ENCODE data around the gene MC1R.

DNA sequence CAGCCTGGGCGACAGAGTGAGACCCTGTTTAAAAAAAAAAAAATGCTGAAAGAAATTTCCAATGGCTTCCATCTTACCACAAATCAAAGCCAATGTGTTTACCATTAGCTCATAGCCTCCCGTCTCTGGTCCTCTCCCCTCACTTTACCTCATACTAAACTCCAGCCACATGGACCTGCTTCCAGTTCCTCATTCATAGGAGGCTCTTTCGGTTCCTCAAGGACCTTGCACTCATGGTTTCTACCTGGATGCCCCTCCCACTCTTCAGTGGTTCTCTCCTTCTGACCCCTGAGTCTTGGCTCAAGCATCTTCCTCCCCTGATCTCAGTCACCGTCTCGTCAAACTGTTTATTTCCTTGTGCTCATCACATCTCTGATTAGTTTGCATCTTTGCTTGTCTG is 26.1 kb downstream of the MC1R start:
- TF ChIP-seq, protein P1, sequence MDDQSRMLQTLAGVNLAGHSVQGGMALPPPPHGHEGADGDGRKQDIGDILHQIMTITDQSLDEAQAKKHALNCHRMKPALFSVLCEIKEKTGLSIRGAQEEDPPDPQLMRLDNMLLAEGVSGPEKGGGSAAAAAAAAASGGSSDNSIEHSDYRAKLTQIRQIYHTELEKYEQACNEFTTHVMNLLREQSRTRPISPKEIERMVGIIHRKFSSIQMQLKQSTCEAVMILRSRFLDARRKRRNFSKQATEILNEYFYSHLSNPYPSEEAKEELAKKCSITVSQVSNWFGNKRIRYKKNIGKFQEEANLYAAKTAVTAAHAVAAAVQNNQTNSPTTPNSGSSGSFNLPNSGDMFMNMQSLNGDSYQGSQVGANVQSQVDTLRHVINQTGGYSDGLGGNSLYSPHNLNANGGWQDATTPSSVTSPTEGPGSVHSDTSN (IDR thresholded peaks at IDR 0.05) = no peak
- TF ChIP-seq, protein P2, sequence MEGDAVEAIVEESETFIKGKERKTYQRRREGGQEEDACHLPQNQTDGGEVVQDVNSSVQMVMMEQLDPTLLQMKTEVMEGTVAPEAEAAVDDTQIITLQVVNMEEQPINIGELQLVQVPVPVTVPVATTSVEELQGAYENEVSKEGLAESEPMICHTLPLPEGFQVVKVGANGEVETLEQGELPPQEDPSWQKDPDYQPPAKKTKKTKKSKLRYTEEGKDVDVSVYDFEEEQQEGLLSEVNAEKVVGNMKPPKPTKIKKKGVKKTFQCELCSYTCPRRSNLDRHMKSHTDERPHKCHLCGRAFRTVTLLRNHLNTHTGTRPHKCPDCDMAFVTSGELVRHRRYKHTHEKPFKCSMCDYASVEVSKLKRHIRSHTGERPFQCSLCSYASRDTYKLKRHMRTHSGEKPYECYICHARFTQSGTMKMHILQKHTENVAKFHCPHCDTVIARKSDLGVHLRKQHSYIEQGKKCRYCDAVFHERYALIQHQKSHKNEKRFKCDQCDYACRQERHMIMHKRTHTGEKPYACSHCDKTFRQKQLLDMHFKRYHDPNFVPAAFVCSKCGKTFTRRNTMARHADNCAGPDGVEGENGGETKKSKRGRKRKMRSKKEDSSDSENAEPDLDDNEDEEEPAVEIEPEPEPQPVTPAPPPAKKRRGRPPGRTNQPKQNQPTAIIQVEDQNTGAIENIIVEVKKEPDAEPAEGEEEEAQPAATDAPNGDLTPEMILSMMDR (IDR thresholded peaks at IDR 0.05) = no peak
- TF ChIP-seq RFX5 (IDR thresholded peaks at IDR 0.05) (no peak), CEBPB (IDR thresholded peaks at IDR 0.05) (no peak), POLR2A (IDR thresholded peaks at IDR 0.05; ENCODE audit: low read length) (no peak), NFE2L2 (conservative IDR thresholded peaks at IDR 0.05; ENCODE audit: low read length) (no peak), CHD2 (IDR thresholded peaks at IDR 0.05; ENCODE audit: low read length, partially characterized antibody) (no peak), NR3C1 (IDR thresholded peaks at IDR 0.05) (no peak), EP300 (IDR thresholded peaks at IDR 0.05) (no peak), RAD21 (conservative IDR thresholded peaks at IDR 0.05 in 1 of 2, IDR thresholded peaks at IDR 0.05 in 1 of 2) (no peak), RNF2 (IDR thresholded peaks at IDR 0.05; ENCODE audit: borderline replicate concordance, low read depth) (no peak), HOXB5 (CRISPR knock-in tag; IDR thresholded peaks at IDR 0.05) (no peak)
- TF ChIP-seq, protein P3, sequence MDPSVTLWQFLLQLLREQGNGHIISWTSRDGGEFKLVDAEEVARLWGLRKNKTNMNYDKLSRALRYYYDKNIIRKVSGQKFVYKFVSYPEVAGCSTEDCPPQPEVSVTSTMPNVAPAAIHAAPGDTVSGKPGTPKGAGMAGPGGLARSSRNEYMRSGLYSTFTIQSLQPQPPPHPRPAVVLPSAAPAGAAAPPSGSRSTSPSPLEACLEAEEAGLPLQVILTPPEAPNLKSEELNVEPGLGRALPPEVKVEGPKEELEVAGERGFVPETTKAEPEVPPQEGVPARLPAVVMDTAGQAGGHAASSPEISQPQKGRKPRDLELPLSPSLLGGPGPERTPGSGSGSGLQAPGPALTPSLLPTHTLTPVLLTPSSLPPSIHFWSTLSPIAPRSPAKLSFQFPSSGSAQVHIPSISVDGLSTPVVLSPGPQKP (IDR thresholded peaks at IDR 0.05; ENCODE audit: low read depth, low read length) = no peak

Data from A549 (cell line).